Measurements from ENCODE around the gene GFPT2.

- TF ChIP-seq ZNF274 (IDR thresholded peaks at IDR 0.05; ENCODE audit: low read depth, low read length) (no peak), YY1 (IDR thresholded peaks at IDR 0.05; ENCODE audit: insufficient read depth, insufficient read length) (no peak), SUZ12 (IDR thresholded peaks at IDR 0.05; ENCODE audit: extremely low read depth, insufficient read depth, insufficient read length) (no peak)
Measured at GRCh38 chr5:180334751-180335613, 18.2 kb downstream of the GFPT2 start.

Measured in NT2/D1 (cell line).